Measurements from ENCODE around the gene PRXL2B.

PRXL2B gene

DNA sequence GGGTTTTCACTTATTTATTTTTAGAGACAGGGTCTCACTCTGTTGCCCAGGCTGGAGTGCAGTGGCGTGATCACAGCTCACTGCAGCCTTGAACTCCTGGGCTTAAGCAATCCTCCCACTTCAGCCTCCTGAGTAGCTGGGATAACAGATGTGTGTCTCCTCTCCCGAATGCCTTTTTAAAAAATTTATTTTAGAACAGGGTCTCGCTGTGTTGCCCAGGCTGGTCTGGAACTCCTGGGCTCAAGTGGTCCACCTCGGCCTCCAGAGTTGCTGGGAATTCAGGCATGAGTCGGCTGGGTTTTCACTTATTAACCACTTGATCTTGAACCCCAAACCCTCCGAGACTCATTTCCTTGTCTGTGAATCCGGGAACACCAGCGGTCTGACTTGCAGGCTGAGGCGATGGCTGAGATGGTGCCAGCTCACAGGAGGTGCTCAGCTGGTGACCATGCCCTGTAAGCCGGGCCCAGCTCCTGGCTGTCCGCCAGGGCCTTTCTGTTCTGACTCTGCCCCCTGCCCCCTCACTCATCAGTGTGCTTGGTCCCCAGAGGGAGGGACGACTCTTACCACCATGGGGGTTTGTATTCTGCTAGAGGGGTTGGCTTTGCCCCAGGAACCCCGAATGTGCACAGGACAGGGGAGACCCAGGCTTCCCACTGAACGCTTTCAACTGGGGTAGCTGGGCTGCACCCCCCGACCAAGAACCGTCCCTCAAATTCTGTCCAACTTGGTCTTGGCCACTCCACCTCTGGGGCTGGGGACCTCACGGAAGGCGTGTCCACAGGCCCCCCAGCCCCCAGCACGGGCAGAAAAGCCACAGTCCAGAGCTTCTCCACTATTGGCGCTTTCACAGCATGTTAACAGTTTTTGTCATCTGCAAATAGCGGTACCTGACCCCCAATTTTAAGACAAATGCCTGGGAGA, 23.7 kb downstream of the PRXL2B start:
- TF ChIP-seq, protein P1, sequence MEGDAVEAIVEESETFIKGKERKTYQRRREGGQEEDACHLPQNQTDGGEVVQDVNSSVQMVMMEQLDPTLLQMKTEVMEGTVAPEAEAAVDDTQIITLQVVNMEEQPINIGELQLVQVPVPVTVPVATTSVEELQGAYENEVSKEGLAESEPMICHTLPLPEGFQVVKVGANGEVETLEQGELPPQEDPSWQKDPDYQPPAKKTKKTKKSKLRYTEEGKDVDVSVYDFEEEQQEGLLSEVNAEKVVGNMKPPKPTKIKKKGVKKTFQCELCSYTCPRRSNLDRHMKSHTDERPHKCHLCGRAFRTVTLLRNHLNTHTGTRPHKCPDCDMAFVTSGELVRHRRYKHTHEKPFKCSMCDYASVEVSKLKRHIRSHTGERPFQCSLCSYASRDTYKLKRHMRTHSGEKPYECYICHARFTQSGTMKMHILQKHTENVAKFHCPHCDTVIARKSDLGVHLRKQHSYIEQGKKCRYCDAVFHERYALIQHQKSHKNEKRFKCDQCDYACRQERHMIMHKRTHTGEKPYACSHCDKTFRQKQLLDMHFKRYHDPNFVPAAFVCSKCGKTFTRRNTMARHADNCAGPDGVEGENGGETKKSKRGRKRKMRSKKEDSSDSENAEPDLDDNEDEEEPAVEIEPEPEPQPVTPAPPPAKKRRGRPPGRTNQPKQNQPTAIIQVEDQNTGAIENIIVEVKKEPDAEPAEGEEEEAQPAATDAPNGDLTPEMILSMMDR (IDR thresholded peaks at IDR 0.05; ENCODE audit: low read depth, low read length, missing control alignments): no peak
- Histone ChIP-seq H3K27me3 (replicated peaks) (no peaks in the 10 kb centered on the region), H3K36me3 (replicated peaks) (no peaks in the 10 kb centered on the region), H3K4me3 (ENCODE audit: low read depth, low read length) (no peak overlapping the region), H3K27ac (no peak overlapping the region)
- no peak for DNase-seq
- in situ Hi-C loops (cut with HindIII; ENCODE audit: low pct_ligation_motif_present, low sequenced_read_pairs): no loop called here

DNA sequence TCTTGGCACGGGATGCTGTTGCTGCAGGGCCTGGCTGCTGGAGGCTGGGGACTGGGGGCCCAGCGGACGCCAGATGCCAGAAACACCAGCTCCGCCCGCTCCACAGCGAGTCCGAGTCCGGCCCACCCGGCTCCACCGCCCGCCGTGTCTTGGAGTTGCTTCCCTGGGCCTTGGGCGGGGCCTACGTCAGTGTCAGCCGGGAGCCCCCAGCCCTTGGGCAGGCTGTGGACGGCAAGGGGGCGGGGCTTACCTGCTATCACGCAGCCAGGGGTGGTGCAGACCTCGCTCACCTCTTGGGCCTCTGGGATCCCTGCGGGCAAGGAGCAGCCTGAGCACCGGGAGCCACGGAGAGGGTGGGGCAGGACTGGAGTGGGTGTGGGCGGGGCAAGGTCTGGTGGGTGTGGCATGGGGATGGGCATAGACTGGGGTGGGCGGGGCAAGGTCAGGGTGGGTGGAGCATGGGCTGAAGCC, 24.5 kb downstream of the PRXL2B start:
- no peak for DNase-seq
- TF ChIP-seq, protein P1 (IDR thresholded peaks at IDR 0.05; ENCODE audit: low read depth, low read length, missing control alignments): no peak
- Histone ChIP-seq H3K36me3 (replicated peaks) (no peaks in the 10 kb centered on the region), H3K4me3 (ENCODE audit: low read depth, low read length) (no peak overlapping the region), H3K27me3 (replicated peaks) (no peaks in the 10 kb centered on the region), H3K27ac (no peak overlapping the region)
- in situ Hi-C loops (cut with HindIII; ENCODE audit: low pct_ligation_motif_present, low sequenced_read_pairs): no loop called here

DNA sequence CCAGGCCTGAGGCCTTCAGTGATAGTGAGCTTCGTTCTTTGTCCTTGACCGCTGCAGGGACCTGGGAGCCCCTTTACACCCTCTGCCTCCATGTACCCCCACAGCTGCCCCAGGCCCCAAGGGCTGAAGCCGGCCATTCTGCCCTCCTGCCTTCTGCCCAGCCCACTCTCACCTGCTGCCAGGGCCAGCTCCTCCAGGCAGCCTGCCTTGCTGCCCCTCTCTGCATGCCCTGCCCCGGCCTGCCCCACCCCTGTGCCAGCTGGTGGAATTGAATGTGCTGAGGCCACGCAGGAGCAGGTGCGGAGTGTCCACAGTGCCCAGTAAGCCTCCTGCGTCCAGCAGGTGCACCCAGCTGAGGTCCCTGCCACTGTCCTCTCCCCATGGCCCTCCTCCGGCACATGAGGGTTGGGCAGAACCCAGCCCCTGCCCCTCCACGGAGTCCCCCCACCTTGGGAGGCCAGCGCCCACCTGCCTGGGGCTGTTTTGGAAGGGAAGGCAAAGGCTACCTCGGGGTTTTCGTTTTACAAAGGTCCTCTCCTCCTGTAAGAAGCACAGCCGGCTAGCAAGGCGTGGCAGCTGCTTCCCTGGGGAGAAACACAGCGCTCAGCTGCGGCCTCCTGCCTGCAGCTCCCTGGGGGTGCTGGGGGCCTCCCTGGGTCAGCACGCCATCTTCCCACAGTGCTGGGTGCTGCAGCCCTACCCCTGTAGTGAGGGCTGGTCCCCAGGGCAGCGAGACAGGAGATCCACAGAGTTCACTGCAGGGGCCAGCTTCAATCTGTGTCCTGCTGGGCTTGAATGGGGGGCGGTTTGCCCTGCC, 25.3 kb downstream of the PRXL2B start:
- TF ChIP-seq, protein P1 (IDR thresholded peaks at IDR 0.05; ENCODE audit: low read depth, low read length, missing control alignments): no peak
- no peaks in the 10 kb centered on the region for H3K27me3 ChIP-seq (replicated peaks)
- no peaks in the 10 kb centered on the region for H3K36me3 ChIP-seq (replicated peaks)
- DNase-seq: no peak
- in situ Hi-C loops (cut with HindIII; ENCODE audit: low pct_ligation_motif_present, low sequenced_read_pairs): no loop called here
- H3K27ac ChIP-seq: no peak overlapping the region
- no peak overlapping the region for H3K4me3 ChIP-seq (ENCODE audit: low read depth, low read length)

DNA sequence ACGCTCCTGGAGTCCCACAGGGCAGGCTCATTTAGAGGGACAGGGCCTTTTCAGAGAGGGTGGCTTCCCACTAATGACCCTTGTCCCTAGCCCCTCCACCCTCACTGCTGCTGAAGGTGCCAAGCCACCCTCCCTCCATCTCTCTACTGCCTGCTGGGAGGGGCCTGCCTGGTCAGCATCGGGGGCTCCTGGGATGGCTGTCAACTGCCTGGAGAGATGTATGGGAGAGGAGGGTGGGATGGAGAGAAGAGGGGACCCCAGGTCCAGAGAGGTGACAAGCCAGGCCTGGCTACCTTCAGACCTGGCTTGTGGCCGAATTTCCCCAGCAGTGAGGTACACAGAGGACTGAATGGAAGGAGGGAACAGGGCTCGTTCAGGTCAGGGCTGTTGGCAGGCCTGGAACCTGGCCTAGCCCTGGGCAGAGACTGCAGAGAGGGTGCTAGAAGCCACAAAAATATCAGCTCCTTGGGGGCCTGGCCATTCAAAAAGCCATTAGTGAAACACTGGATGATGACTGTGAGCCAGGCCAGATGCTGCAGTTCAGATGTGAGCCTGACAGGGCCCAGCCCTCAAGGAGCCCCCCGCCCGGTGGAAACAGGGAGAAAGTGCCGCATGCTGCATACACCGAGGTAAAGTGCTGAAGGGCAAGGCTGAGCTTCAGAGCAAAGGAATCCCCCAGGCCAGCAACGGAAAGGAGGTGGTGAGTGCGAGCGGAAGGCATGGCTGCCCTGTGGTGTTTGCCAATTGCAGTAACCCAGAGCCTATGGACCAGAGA, 26.2 kb downstream of the PRXL2B start:
- Histone ChIP-seq H3K36me3 (replicated peaks) (no peaks in the 10 kb centered on the region), H3K27me3 (replicated peaks) (no peaks in the 10 kb centered on the region), H3K4me3 (ENCODE audit: low read depth, low read length) (no peak overlapping the region), H3K27ac (no peak overlapping the region)
- in situ Hi-C loops (cut with HindIII; ENCODE audit: low pct_ligation_motif_present, low sequenced_read_pairs): no loop called here
- TF ChIP-seq, protein P1 (IDR thresholded peaks at IDR 0.05; ENCODE audit: low read depth, low read length, missing control alignments): no peak
- DNase-seq: no peak

DNA sequence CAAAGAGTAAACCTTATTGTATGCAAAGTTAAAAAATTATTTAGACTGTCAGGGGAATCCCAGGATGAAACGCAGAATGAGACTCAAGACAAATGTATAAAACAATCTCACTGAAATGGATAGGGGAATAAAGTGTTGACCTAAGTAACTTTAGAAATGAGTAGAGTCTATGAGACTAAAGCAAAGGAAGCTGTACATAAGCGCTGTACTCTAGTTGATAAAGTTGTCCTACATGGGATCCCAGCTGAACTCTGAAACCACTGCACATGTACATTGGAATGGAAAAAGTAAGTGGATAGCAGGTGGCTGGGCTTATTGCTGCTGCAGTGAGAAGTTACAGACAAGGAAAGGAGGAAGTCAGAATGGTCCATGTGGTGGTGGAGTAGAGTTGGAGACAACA, 27.6 kb downstream of the PRXL2B start:
- in situ Hi-C loops (cut with HindIII; ENCODE audit: low pct_ligation_motif_present, low sequenced_read_pairs): no loop called here
- H3K27ac ChIP-seq: no peak overlapping the region
- no peak overlapping the region for H3K4me3 ChIP-seq (ENCODE audit: low read depth, low read length)
- no peaks in the 10 kb centered on the region for H3K36me3 ChIP-seq (replicated peaks)
- TF ChIP-seq, protein P1 (IDR thresholded peaks at IDR 0.05; ENCODE audit: low read depth, low read length, missing control alignments): no peak
- DNase-seq: no peak
- H3K27me3 ChIP-seq (replicated peaks): no peaks in the 10 kb centered on the region
